GM23338 (cell line): ENCODE data around the gene EML1. TPM values are rescaled to one million over a fixed set of nuclear protein-coding genes. Genes with fewer than 3 reads are reported as not detected.

Experiments
- ATAC-seq: fragments of 200-7000 bp; cut with Tn5 transposase; 3 replicates; pipeline ENCODE4 v1.9.1; 2020
- DNase-seq: peaks from one replicate; pipeline ENCODE4 v3.0.0-alpha.2; 2015; ENCODE audit warnings: low spot score
- H2AFZ ChIP-seq: fragments of 200-600 bp; sonication (generic); 2 replicates; pipeline ENCODE4 v1.8.0; 2016; ENCODE audit warnings: antibody characterized with exemption, mild to moderate bottlenecking, moderate library complexity
- H3F3A ChIP-seq: fragments of 200-600 bp; sonication (generic); replicated peaks from 2 replicates; pipeline ENCODE4 v1.8.0; 2017; ENCODE audit warnings: antibody characterized with exemption, mixed run types, low read depth
- H3K27ac ChIP-seq: fragments of 200-600 bp; sonication (generic); 2 replicates; pipeline ENCODE4 v1.6.1; 2016; ENCODE audit warnings: low read depth
- H3K27me3 ChIP-seq: fragments of 200-600 bp; sonication (generic); 2 replicates; pipeline ENCODE4 v1.8.0; 2016; ENCODE audit warnings: mild to moderate bottlenecking, mixed run types, moderate library complexity; ENCODE audit not compliant: insufficient read depth
- H3K36me3 ChIP-seq: fragments of 200-600 bp; sonication (generic); 2 replicates; pipeline ENCODE4 v1.8.0; 2016; ENCODE audit warnings: mild to moderate bottlenecking; ENCODE audit not compliant: insufficient read depth
- H3K4me1 ChIP-seq: fragments of 200-600 bp; sonication (generic); 2 replicates; pipeline ENCODE4 v1.8.0; 2016; ENCODE audit warnings: mild to moderate bottlenecking, moderate library complexity; ENCODE audit not compliant: insufficient read depth
- H3K4me2 ChIP-seq: fragments of 200-600 bp; sonication (generic); 2 replicates; pipeline ENCODE4 v1.7.1; 2017; ENCODE audit warnings: mixed run types
- H3K4me3 ChIP-seq: fragments of 200-600 bp; sonication (generic); 2 replicates; pipeline ENCODE4 v1.6.1; 2016; ENCODE audit warnings: mixed run types
- H3K79me2 ChIP-seq: fragments of 200-600 bp; sonication (generic); replicated peaks from 2 replicates; pipeline ENCODE4 v1.8.0; 2017; ENCODE audit warnings: mild to moderate bottlenecking; ENCODE audit not compliant: insufficient read depth
- H3K9me2 ChIP-seq: fragments of 200-600 bp; sonication (generic); 2 replicates; pipeline ENCODE4 v1.8.0; 2017; ENCODE audit not compliant: insufficient read depth
- H4K20me1 ChIP-seq: fragments of 200-600 bp; sonication (generic); replicated peaks from 2 replicates; pipeline ENCODE4 v1.8.0; 2017; ENCODE audit warnings: mild to moderate bottlenecking; ENCODE audit not compliant: insufficient read depth
- H3K27ac Mint-ChIP-seq: 2 replicates; pipeline ENCODE4 v1.8.0; 2020; ENCODE audit warnings: inconsistent platforms, mild to moderate bottlenecking, moderate library complexity, mixed read lengths
- H3K27me3 Mint-ChIP-seq: 3 replicates; pipeline ENCODE4 v1.8.0; 2022; ENCODE audit warnings: low read depth, mild to moderate bottlenecking, moderate library complexity, mixed read lengths, inconsistent platforms; ENCODE audit not compliant: insufficient read depth, poor library complexity
- H3K36me3 Mint-ChIP-seq: 3 replicates; pipeline ENCODE4 v1.8.0; 2021; ENCODE audit warnings: low read depth, mild to moderate bottlenecking, inconsistent platforms, moderate library complexity, mixed read lengths
- H3K4me1 Mint-ChIP-seq: 3 replicates; pipeline ENCODE4 v1.8.0; 2020; ENCODE audit warnings: mild to moderate bottlenecking, inconsistent platforms, mixed read lengths
- H3K4me3 Mint-ChIP-seq: 3 replicates; pipeline ENCODE4 v1.8.0; 2021; ENCODE audit warnings: moderate library complexity, mild to moderate bottlenecking, inconsistent platforms, mixed read lengths
- H3K9me3 Mint-ChIP-seq: 3 replicates; pipeline ENCODE4 v1.8.0; 2020; ENCODE audit warnings: moderate library complexity, mild to moderate bottlenecking, inconsistent platforms, mixed read lengths
- CREB1 ChIP-seq: fragments of 250-450 bp; sonication (Bioruptor Pico); IDR thresholded peaks from 2 replicates; pipeline ENCODE4 v1.5.0; 2020; ENCODE audit warnings: low read depth, mild to moderate bottlenecking, moderate library complexity
- CTCF ChIP-seq, 2 experiments: fragments of 200-600 bp in 1 of 2; sonication (generic) in 1 of 2; conservative IDR thresholded peaks; 2 replicates each; pipeline versions ENCODE4 v1.5.1 to v1.6.1; 2016 to 2017; ENCODE audit warnings: antibody characterized with exemption in 2 of 2, low read depth in 2 of 2, mild to moderate bottlenecking in 2 of 2, moderate library complexity in 1 of 2
- ETS1 ChIP-seq: IDR thresholded peaks from 2 replicates; pipeline ENCODE4 v1.6.1; 2016; ENCODE audit warnings: antibody characterized with exemption
- EZH2 ChIP-seq: fragments of 200-600 bp; sonication (generic); IDR thresholded peaks from one replicate; pipeline ENCODE4 v1.8.0; 2017; ENCODE audit warnings: antibody characterized with exemption, mild to moderate bottlenecking, low read depth; ENCODE audit not compliant: unreplicated experiment
- EZH2phosphoT487 ChIP-seq: fragments of 200-600 bp; sonication (generic); IDR thresholded peaks from one replicate; pipeline ENCODE4 v1.8.1; 2018; ENCODE audit warnings: antibody characterized with exemption; ENCODE audit not compliant: unreplicated experiment
- JUNB ChIP-seq: IDR thresholded peaks from one replicate; pipeline ENCODE4 v1.6.1; 2016; ENCODE audit warnings: antibody characterized with exemption; ENCODE audit not compliant: unreplicated experiment
- NANOG ChIP-seq: IDR thresholded peaks from 2 replicates; pipeline ENCODE4 v1.6.1; 2016; ENCODE audit warnings: antibody characterized with exemption, borderline replicate concordance
- POLR2AphosphoS5 ChIP-seq: IDR thresholded peaks from 2 replicates; pipeline ENCODE4 v1.6.1; 2016; ENCODE audit warnings: antibody characterized with exemption, low read depth
- REST ChIP-seq: IDR thresholded peaks from one replicate; pipeline ENCODE4 v1.6.1; 2018; ENCODE audit warnings: antibody characterized with exemption; ENCODE audit not compliant: unreplicated experiment
- STAT1 ChIP-seq: IDR thresholded peaks from one replicate; pipeline ENCODE4 v1.6.1; 2016; ENCODE audit warnings: antibody characterized with exemption; ENCODE audit not compliant: unreplicated experiment
- ZNF114 ChIP-seq: fragments of 250-450 bp; sonication (Bioruptor Pico); IDR thresholded peaks from 2 replicates; pipeline ENCODE4 v1.5.0; 2020; ENCODE audit warnings: mild to moderate bottlenecking, moderate library complexity
- ZNF331 ChIP-seq: fragments of 250-450 bp; sonication (Bioruptor Pico); IDR thresholded peaks from 2 replicates; pipeline ENCODE4 v1.5.0; 2020; ENCODE audit warnings: low read depth, mild to moderate bottlenecking, moderate library complexity
- ZNF462 ChIP-seq: fragments of 250-450 bp; sonication (Bioruptor Pico); IDR thresholded peaks from 2 replicates; pipeline ENCODE4 v1.5.0; 2020; ENCODE audit warnings: mild to moderate bottlenecking, moderate library complexity
- polyA plus RNA-seq: library from polyadenylated mRNA; unstranded; fragments of >200 nt; fragmentation: Nextera tagmentation; extraction: Ambion mirVana; gene quantifications from 2 replicates; pipeline ENCODE4 v1.2.1, GENCODE V29; 2016
- total RNA-seq: library from RNA; depleted of rRNA; stranded (reverse); fragments of >200 nt; shearing (Covaris generic); gene quantifications from 2 replicates; pipeline ENCODE4 v1.2.3, GENCODE V29; 2014

EML1 gene
- total and polyA plus RNA-seq, 2 experiments from 2014 or later: 7.0 to 18.1 TPM

GRCh38 chr14:99803803-99804202 lies 10.6 kb downstream of the EML1 start:
- Histone ChIP-seq H3K4me3 (no peak overlapping the region), H3F3A (no peaks in the 10 kb centered on the region), H3K9me2 (no peaks in the 10 kb centered on the region), H2AFZ (no peak overlapping the region), H4K20me1 (no peaks in the 10 kb centered on the region), H3K4me2 (no peak overlapping the region), H3K27me3 (no peaks in the 10 kb centered on the region), H3K79me2 (peaks cover 7% of the 10 kb centered on the region), H3K4me1 (no peaks in the 10 kb centered on the region), H3K36me3 (no peaks in the 10 kb centered on the region), H3K27ac (no peak overlapping the region)
- no peak overlapping the region for H3K4me3 Mint-ChIP-seq
- H3K9me3 Mint-ChIP-seq: no peaks in the 10 kb centered on the region
- peaks cover 7% of the 10 kb centered on the region for H3K27me3 Mint-ChIP-seq
- no peak overlapping the region for H3K27ac Mint-ChIP-seq
- H3K36me3 Mint-ChIP-seq: no peaks in the 10 kb centered on the region
- no peak for TF ChIP-seq CTCF (conservative IDR thresholded peaks at IDR 0.05; ENCODE audit: low read depth in 2 of 2)
- no peak for TF ChIP-seq EZH2phosphoT487
- no peak for TF ChIP-seq REST
- TF ChIP-seq EZH2: no peak
- no peak for TF ChIP-seq CREB1 (CRISPR knock-in tag)
- no peak for TF ChIP-seq POLR2AphosphoS5
- no peak for TF ChIP-seq ETS1
- no peak for TF ChIP-seq ZNF114 (CRISPR knock-in tag)
- no peak for TF ChIP-seq NANOG
- TF ChIP-seq JUNB: no peak
- no peak for TF ChIP-seq STAT1
- TF ChIP-seq ZNF462 (CRISPR knock-in tag): no peak
- no peak for TF ChIP-seq ZNF331 (CRISPR knock-in tag)
- peaks cover 18% of the 10 kb centered on the region for H3K4me1 Mint-ChIP-seq
- ATAC-seq (no peak), DNase-seq (no peak)
